HCEC 1CT (cell line): ENCODE data around the gene FBXW11.

ENCODE experiments used
- DNase-seq: peaks from one replicate; pipeline ENCODE4 v3.0.0-alpha.2; 2017

The FBXW11 gene

DNA sequence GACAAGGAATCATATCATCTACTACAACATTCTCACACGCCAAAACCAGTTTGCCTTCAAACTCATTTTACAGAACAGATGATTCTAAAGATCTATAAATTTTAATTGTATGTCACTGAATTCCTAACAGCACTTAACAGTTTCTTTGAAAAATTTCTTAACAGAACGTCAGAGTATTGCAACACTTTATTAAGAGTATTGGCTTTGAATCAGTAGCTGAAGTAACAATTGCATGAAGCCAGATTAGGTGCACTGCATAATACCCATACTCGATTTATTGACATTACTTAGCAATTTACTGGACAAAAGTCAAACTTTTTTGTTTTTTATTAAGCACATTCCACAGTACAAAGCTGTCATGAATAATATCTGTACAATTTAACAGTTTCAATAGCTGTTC is 145.1 kb downstream of the FBXW11 start:
- DNase-seq: no peak

- peak; percentile 35 for DNase-seq
Observed at GRCh38 chr5:171858303-171858702, 148.1 kb downstream of the FBXW11 start.

DNA sequence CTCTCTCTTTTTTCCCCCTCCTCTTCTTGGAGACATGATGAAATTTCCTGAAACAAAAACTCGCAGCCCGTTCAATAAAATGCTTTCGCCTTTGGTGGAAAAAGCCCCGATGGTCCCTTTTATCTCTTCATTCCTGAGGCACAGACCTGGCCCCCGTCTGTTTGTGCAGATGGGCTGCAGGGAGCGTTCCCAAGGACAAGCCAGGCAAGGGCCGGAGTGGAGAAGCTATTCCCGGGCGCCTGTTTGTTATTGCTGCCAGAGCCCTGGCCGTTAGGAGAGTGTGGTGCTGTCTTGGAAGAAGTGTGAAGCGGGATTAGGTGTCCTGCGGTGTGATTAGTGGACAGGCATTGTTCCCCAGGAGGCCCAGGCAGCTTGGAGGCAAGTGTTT is 149.0 kb downstream of the FBXW11 start:
- DNase-seq: no peak

- no peak for DNase-seq
Observed at GRCh38 chr5:171855798-171856763, 150.4 kb downstream of the FBXW11 start.

DNA sequence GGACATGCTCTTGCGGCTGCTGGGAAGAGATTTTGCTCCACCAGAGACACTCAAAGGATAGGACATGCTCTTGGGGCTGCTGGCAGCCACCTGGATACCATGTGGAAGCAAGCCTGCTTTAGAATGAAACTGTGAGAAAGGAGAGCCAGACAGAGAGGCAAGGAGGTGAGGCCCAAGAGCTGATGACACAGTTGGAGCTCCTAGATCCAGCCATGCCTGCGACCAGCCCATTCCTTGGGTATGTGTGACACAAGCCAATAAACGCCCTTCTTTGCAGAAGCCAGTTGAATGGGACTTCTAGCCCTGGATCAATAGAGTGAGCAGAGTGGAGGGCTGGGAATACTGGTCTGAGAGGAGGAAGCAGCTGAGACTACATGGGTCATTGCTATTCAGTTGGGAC is 151.2 kb downstream of the FBXW11 start:
- no peak for DNase-seq

DNA sequence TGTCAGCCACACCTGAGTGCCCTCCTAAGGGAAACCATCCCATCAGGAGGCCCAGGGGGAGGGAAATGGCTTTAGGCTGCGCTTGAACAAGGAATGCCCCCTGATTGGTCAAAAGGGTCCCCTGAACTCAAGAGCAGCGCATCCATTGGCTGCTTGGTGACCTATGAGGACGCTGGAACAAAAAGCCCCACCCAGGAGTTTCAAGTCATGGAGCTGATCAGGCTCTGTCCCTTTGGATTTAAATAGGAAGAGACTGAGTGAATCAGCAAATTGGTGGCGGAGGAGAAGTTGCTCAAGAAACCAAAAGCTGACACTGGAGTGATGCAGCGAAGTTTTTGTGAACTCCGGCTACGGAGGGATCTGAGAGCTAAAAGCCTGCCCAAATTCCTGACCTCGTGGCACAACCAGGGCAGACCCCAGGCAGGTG is 154.2 kb downstream of the FBXW11 start:
- DNase-seq: no peak

DNA sequence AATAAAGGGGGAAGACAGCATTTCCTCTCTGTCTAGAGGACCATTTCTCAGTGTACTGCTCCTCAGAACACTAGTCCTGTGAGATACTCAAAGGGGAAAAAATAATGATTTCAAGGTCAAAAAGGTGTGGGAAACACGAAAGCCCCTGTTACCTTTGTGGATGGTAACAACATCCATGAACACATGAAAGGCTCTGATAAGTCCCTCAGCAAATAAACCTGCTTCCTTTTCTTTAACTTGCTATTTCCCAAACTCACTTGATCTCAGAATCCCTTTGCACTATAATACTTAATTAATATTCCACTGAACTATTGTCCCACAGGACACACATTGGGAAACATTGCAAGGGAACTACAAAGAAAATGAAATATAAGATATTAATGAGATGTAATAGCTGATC is 155.2 kb downstream of the FBXW11 start:
- DNase-seq: no peak

- peak; percentile 13 for DNase-seq
Observed at GRCh38 chr5:171850324-171850947, 156.0 kb downstream of the FBXW11 start.

- no peak for DNase-seq
Observed at GRCh38 chr5:171849585-171850323, 156.7 kb downstream of the FBXW11 start.

- DNase-seq: no peak
Observed at GRCh38 chr5:171848911-171849520, 157.4 kb downstream of the FBXW11 start.

- DNase-seq: no peak
Observed at GRCh38 chr5:171848486-171848885, 158.0 kb downstream of the FBXW11 start.

DNA sequence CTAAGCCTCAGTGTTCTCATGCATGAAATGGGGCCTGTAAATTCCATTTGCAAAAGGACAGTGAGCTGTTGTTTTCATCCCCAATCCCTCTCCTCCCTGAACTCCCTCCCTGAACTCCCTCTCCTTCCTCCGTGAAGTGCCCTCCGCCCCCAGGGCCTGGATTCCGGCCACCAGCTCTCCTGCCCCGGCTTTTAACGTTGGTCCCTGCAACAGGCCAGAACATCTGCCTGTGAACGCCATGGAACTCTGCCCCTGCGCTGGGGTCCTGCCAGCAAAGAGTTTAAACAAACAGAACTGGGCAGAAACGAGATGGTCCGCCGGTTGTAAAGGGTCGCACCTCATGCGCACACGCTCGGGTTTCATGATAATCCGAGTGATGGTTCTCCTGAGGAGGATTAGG is 158.4 kb downstream of the FBXW11 start:
- DNase-seq: no peak

DNA sequence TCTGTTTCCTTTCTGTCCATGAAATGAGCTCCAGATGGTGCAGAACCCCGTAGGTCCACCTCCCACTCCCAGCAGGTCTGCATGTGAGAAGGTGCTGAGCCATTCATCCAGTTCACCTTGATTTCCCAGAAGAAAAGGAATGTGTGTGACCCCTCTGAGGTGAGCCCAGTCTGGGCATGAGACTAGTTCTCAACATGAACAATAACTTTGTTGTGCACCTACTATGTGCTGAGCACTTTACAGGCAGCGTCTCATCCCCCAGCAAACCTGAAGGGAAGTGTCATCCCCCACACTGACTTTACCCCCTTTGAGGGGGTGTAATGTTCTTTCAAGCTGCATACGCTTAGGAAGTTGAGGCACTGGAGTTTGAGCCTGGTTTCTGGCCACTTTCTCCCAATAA is 159.4 kb downstream of the FBXW11 start:
- DNase-seq: no peak

- DNase-seq: no peak
Observed at GRCh38 chr5:171846323-171846722, 160.1 kb downstream of the FBXW11 start.

DNA sequence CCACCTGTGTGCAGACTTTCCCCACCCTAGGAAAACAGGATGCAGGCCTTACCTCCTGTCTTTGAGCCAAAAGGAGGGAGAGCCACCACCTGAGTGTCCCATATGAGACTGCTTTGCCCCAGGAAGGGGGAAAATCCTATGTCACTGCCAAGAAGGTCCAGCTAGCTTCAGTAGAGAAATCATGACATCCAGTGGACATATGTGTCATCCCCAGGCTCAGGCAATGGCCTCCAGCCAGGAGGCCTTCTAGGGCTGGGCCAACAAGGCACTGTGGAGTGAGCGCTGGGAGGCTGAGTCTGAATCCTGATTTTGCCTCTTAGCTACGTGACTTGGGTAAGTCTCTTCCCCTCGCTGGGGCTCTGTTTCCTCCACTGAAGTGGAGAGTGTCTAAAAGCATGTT is 160.6 kb downstream of the FBXW11 start:
- DNase-seq: peak; percentile 10

GRCh38 chr5:171845040-171845630 is 161.3 kb downstream of the FBXW11 start:
- no peak for DNase-seq

DNA sequence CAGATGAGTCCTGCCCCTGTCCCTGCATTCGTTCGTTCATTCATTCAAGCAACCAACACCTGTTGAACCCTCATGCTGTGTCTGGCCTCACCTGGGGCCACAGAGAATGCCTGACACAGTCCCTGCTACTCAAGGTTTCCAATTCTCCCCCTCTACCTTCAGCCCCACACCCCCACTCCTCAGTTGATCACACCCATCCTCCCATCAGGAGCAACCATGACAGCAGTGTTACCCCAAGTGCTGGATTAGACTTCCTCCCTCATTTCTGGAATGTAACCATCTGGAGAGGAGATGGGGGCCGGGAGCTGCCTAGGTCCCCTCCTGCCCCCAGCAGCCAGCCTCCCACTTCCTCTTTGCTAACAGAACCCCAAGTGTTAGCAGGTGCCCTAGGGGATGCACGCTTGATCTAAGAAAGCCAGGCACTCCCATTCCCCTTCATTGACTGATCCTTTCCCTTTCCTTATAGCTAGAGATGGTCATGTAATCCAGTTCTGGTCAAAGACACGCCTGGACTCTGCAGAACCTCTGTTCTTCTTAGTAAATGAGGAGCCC is 163.6 kb downstream of the FBXW11 start:
- DNase-seq: no peak

GRCh38 chr5:171841984-171842776 is 164.3 kb downstream of the FBXW11 start:
- DNase-seq: no peak

DNA sequence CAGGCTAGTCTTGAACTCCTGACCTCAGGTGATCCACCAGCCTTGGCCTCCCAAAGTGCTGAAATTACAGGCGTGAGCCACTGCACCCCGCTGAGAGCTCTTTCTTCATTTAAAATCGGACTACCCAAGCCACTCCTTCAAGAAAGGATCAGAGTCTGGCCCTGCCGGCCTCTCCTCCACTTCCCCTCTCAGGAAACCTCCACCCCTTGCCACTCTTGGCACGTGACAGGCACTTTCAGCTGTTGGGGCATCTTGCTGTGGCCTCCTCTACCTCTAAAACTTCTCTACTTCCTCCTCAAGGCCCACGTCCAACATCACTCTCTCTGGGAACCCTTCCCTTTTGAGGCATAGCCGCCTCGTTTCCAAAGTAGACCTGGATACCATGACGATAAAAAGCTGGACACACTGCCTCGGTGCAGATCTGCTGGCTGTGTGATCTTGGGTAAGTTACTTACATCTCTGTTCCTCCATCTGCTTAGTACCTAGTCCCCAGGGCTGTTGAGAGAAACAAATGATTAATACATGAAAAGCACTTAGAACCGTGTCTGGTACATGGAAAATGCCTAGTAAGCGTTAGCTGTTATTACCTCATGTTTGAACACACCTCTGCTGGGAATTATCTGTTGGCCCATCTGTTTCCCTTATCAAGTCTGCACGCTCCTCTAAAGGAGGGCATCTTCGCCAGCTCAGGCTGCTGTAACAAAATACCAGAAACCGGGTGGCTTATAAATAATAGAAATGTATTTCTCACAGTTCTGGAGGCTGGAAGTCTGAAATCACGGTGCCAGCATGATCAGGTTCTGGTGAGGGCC is 165.5 kb downstream of the FBXW11 start:
- no peak for DNase-seq

DNA sequence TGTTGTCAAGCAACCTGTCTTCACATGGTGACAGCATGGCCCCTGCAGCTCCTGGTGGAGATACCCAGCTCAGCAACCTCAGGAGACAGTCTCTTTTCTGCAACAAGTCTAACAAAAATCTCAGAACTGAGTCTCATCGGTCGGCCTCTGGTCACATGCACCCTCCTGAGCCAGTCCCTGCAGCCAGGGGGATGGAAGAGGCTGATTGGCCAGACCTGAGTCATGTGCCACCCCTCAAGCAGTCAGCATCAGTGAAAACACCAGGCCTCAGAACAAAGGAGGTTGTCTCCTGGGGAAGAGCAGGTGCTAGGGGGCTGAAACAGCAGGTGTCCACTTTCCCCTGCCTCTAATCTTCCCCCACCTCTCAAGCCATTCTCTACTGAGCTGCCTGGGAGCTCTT is 166.4 kb downstream of the FBXW11 start:
- no peak for DNase-seq

- DNase-seq: no peak
Observed at GRCh38 chr5:171839112-171839511, 167.3 kb downstream of the FBXW11 start.
